SU-DHL-6 (cell line): Measurements from ENCODE around the gene EXOC4.

Experiments
- CTCF ChIP-seq: fragments of 200-600 bp; sonication (generic); IDR thresholded peaks from one replicate; pipeline ENCODE4 v1.5.1; 2017; ENCODE audit warnings: antibody characterized with exemption, mild to moderate bottlenecking, low read length, moderate library complexity; ENCODE audit not compliant: insufficient read depth, poor library complexity, severe bottlenecking
- EZH2phosphoT487 ChIP-seq: fragments of 200-600 bp; sonication (generic), shearing (Covaris generic); conservative IDR thresholded peaks from 2 replicates; pipeline ENCODE4 v1.6.1; 2018; ENCODE audit warnings: mild to moderate bottlenecking, antibody characterized with exemption, low read length, moderate library complexity, mixed read lengths

GRCh38 chr7:133391206-133391605 lies 138.3 kb downstream of the EXOC4 start:
- TF ChIP-seq CTCF = no peak
- TF ChIP-seq EZH2phosphoT487 = no peak
